Ascending aorta (tissue), 2 donors: ENCODE data around the gene PTTG1. TPM values are rescaled to one million over a fixed set of nuclear protein-coding genes. Genes with fewer than 3 reads are reported as not detected.

Experiments used
- DNase-seq, 2 donors: peaks; one replicate each; pipeline ENCODE4 v3.0.0-alpha.2; 2019; ENCODE audit warnings: low spot score in 2 of 2
- H3K27ac ChIP-seq, 2 donors: fragments of 200-600 bp; sonication (generic); one replicate each; pipeline ENCODE4 v1.5.1; 2016 to 2017; ENCODE audit warnings: mild to moderate bottlenecking in 1 of 2
- H3K27me3 ChIP-seq: fragments of 200-600 bp; sonication (generic); one replicate; pipeline ENCODE4 v1.5.1; 2017
- H3K36me3 ChIP-seq, 2 donors: fragments of 200-600 bp; sonication (generic); one replicate each; pipeline ENCODE4 v1.5.1; 2016
- H3K4me1 ChIP-seq, 2 donors: fragments of 200-600 bp; sonication (generic); one replicate each; pipeline ENCODE4 v1.5.1; 2016 to 2017; ENCODE audit warnings: mild to moderate bottlenecking in 1 of 2
- H3K4me3 ChIP-seq, 2 donors: fragments of 200-600 bp; sonication (generic); one replicate each; pipeline ENCODE4 v1.5.1; 2016 to 2017; ENCODE audit warnings: mild to moderate bottlenecking in 1 of 2
- H3K9me3 ChIP-seq, 2 donors: fragments of 200-600 bp; sonication (generic); one replicate each; pipeline ENCODE4 v1.5.1; 2016
- CTCF ChIP-seq, 3 experiments: fragments of 200-600 bp in 2 of 3; fragments of 450-650 bp in 1 of 3; sonication (generic) in 2 of 3; IDR thresholded peaks; one replicate each; pipeline ENCODE4 v1.5.1; 2016 to 2019; ENCODE audit warnings: antibody characterized with exemption in 3 of 3, mild to moderate bottlenecking in 1 of 3, moderate library complexity in 1 of 3
- intact Hi-C: fragments of 100-400 bp; cut with DNase I; formaldehyde crosslinking; loops from one replicate; pipeline ENCODE4 v1.15.1; 2023
- total RNA-seq: library from RNA; depleted of rRNA; stranded (reverse); fragments of >200 nt; gene quantifications from one replicate; pipeline ENCODE4 v1.1.0, GENCODE V29; 2016

The PTTG1 gene
- total RNA-seq, 1 donor from 2014 or later: 8.6 TPM

GRCh38 chr5:160437271-160437670, 15.6 kb downstream of the PTTG1 start:
- no peaks in the 10 kb centered on the region for H3K36me3 ChIP-seq
- H3K9me3 ChIP-seq: no peaks in the 10 kb centered on the region
- no peaks in the 10 kb centered on the region for H3K27me3 ChIP-seq
- no peak overlapping the region for H3K4me3 ChIP-seq
- DNase-seq: no peak
- no peak overlapping the region for H3K27ac ChIP-seq
- no peaks in the 10 kb centered on the region for H3K4me1 ChIP-seq
- no peak for TF ChIP-seq CTCF (IDR thresholded peaks at IDR 0.05)
- intact Hi-C loops: no loop called here

GRCh38 chr5:160438316-160439204, 16.9 kb downstream of the PTTG1 start:
- H3K9me3 ChIP-seq: no peaks in the 10 kb centered on the region
- TF ChIP-seq CTCF (IDR thresholded peaks at IDR 0.05): peak; percentile 35 to 70 (median 60)
- H3K4me1 ChIP-seq: no peaks in the 10 kb centered on the region
- no peak for DNase-seq
- H3K27ac ChIP-seq: peak overlapping the region in 1 of 2 donors; percentile 19
- no peaks in the 10 kb centered on the region for H3K36me3 ChIP-seq
- peak overlapping the region; percentile 46 to 59 for H3K4me3 ChIP-seq
- no peaks in the 10 kb centered on the region for H3K27me3 ChIP-seq
- intact Hi-C loops: no loop called here

GRCh38 chr5:160439205-160439600, 17.5 kb downstream of the PTTG1 start:
- Histone ChIP-seq H3K4me3 (peak overlapping the region; percentile 46 to 59), H3K27me3 (no peaks in the 10 kb centered on the region), H3K9me3 (no peaks in the 10 kb centered on the region), H3K27ac (peak overlapping the region in 1 of 2 donors; percentile 19), H3K4me1 (no peaks in the 10 kb centered on the region), H3K36me3 (no peaks in the 10 kb centered on the region)
- peak; percentile 59 to 91 for DNase-seq
- intact Hi-C loops: no loop called here
- peak; percentile 83 to 88 (median 87) for TF ChIP-seq CTCF (IDR thresholded peaks at IDR 0.05)

- no peaks in the 10 kb centered on the region for H3K4me1 ChIP-seq
- intact Hi-C loops: no loop called here
- no peak overlapping the region for H3K27ac ChIP-seq
- no peaks in the 10 kb centered on the region for H3K9me3 ChIP-seq
- no peaks in the 10 kb centered on the region for H3K27me3 ChIP-seq
- no peak for DNase-seq
- H3K4me3 ChIP-seq: no peak overlapping the region
- TF ChIP-seq CTCF (IDR thresholded peaks at IDR 0.05): no peak
- no peaks in the 10 kb centered on the region for H3K36me3 ChIP-seq
Measured at GRCh38 chr5:160441311-160441781, 19.7 kb downstream of the PTTG1 start.

- no peaks in the 10 kb centered on the region for H3K27me3 ChIP-seq
- no peak for DNase-seq
- no peak overlapping the region for H3K4me3 ChIP-seq
- H3K36me3 ChIP-seq: no peaks in the 10 kb centered on the region
- H3K4me1 ChIP-seq: no peaks in the 10 kb centered on the region
- intact Hi-C loops: no loop called here
- TF ChIP-seq CTCF (IDR thresholded peaks at IDR 0.05): no peak
- H3K27ac ChIP-seq: no peak overlapping the region
- no peaks in the 10 kb centered on the region for H3K9me3 ChIP-seq
Measured at GRCh38 chr5:160442824-160443431, 21.3 kb downstream of the PTTG1 start.
